ENCODE data around the gene LINC01488.
A peak's percentile ranks its signal among the peaks of the same experiment; 100 is the strongest.

LINC01488 gene

GRCh38 chr11:69531717-69532088, 50.2 kb downstream of the LINC01488 start:
- DNase-seq, result no peak

GRCh38 chr11:69533296-69534165, 52.1 kb downstream of the LINC01488 start:
- DNase-seq, result no peak

GRCh38 chr11:69534166-69534530, 52.7 kb downstream of the LINC01488 start:
- DNase-seq, result no peak

GRCh38 chr11:69535908-69536307, 54.4 kb downstream of the LINC01488 start:
- DNase-seq, result no peak

- DNase-seq, result no peak
Observed at GRCh38 chr11:69536406-69536805, 54.9 kb downstream of the LINC01488 start.

- DNase-seq, result no peak
Observed at GRCh38 chr11:69537126-69537525, 55.7 kb downstream of the LINC01488 start.

- no peak for DNase-seq
Observed at GRCh38 chr11:69537855-69538640, 56.6 kb downstream of the LINC01488 start.

- DNase-seq, result no peak
Observed at GRCh38 chr11:69538854-69539253, 57.4 kb downstream of the LINC01488 start.

GRCh38 chr11:69539416-69540117, 58.1 kb downstream of the LINC01488 start:
- no peak for DNase-seq

GRCh38 chr11:69540118-69541000, 58.9 kb downstream of the LINC01488 start:
- DNase-seq, result no peak

- DNase-seq, result no peak
Observed at GRCh38 chr11:69541001-69541285, 59.5 kb downstream of the LINC01488 start.

- peak; percentile 43 for DNase-seq
Observed at GRCh38 chr11:69541501-69542313, 60.2 kb downstream of the LINC01488 start.

- DNase-seq, result peak; percentile 27
Observed at GRCh38 chr11:69542314-69543168, 61.1 kb downstream of the LINC01488 start.

Data from fibroblast of skin of scalp (primary cell).